Measurements from ENCODE around the gene PNPLA7. TPM values are rescaled to one million over a fixed set of nuclear protein-coding genes. Genes with fewer than 3 reads are reported as not detected.
A peak's percentile ranks its signal among the peaks of the same experiment; 100 is the strongest.
"Not testable (repeated sequence)": the region's sequence is repeated elsewhere in the genome, so short reads cannot be mapped to it uniquely, and the experiment has no call there.

PNPLA7 gene
- total RNA-seq, 4 donors from 2014 or later, result 16.0 to 95.4 (median 24.9) TPM

GRCh38 chr9:137411260-137411644 lies 138.9 kb downstream of the PNPLA7 start:
- H3K4me3 ChIP-seq, result no peak overlapping the region
- no peaks in the 10 kb centered on the region for H3K9me3 ChIP-seq
- H3K27ac ChIP-seq, result peak overlapping the region; percentile 1 to 30 (median 16)
- no peaks in the 10 kb centered on the region for H3K36me3 ChIP-seq
- peaks cover 26 to 59% (median 43%) of the 10 kb centered on the region in 4 donors for H3K4me1 ChIP-seq
- no peaks in the 10 kb centered on the region for H3K27me3 ChIP-seq
- no peak for DNase-seq
- intact Hi-C loops (cut with DNase I; ENCODE audit: low total_unique reads) (no loop called here), in situ Hi-C loops (cut with MboI; ENCODE audit: low pct_ligation_motif_present in 1 of 4, low pct_unique_long_range_greater_than_20kb in 1 of 4, low sequenced_read_pairs in 3 of 4) (loop anchor here in 2 of 4 donors (25.0 kb wide), 1 partner anchor 124 kb away; the partner anchor contains the start of gene TOR4A (in 2 of the 2))
- WGBS, 2 donors (ENCODE audit: low coverage in 1 of 2), result 67% methylated on average over 17 of the region's 17 CpGs; no CpG with 5 or more reads in 1 of the 2 donors
- TF ChIP-seq CTCF (IDR thresholded peaks at IDR 0.05) (no peak), EP300 (IDR thresholded peaks at IDR 0.05; ENCODE audit: low read depth) (no peak), POLR2A (IDR thresholded peaks at IDR 0.05) (no peak), POLR2AphosphoS5 (IDR thresholded peaks at IDR 0.05) (no peak)

- Histone ChIP-seq H3K4me1 (peaks cover 27 to 62% (median 45%) of the 10 kb centered on the region in 4 donors), H3K4me3 (no peak overlapping the region), H3K27ac (peak overlapping the region in 3 of 4 donors; percentile 1 to 30 (median 29)), H3K27me3 (no peaks in the 10 kb centered on the region), H3K9me3 (no peaks in the 10 kb centered on the region), H3K36me3 (no peaks in the 10 kb centered on the region)
- intact Hi-C loops (cut with DNase I; ENCODE audit: low total_unique reads) (no loop called here), in situ Hi-C loops (cut with MboI; ENCODE audit: low pct_ligation_motif_present in 1 of 4, low pct_unique_long_range_greater_than_20kb in 1 of 4, low sequenced_read_pairs in 3 of 4) (loop anchor here in 2 of 4 donors (25.0 kb wide), 1 partner anchor 124 kb away; the partner anchor contains the start of gene TOR4A (in 2 of the 2))
- WGBS, 2 donors (ENCODE audit: low coverage in 1 of 2), result 78% methylated on average over 10 of the region's 15 CpGs; no CpG with 5 or more reads in 1 of the 2 donors
- DNase-seq, result no peak
- TF ChIP-seq EP300 (IDR thresholded peaks at IDR 0.05; ENCODE audit: low read depth) (no peak), POLR2A (IDR thresholded peaks at IDR 0.05) (no peak), CTCF (IDR thresholded peaks at IDR 0.05) (no peak), POLR2AphosphoS5 (IDR thresholded peaks at IDR 0.05) (no peak)
These were observed 139.3 kb downstream of the PNPLA7 start for GRCh38 chr9:137410891-137411249.

GRCh38 chr9:137410236-137410890 lies 139.8 kb downstream of the PNPLA7 start:
- in situ Hi-C loops (cut with MboI; ENCODE audit: low pct_ligation_motif_present in 1 of 4, low pct_unique_long_range_greater_than_20kb in 1 of 4, low sequenced_read_pairs in 3 of 4), result loop anchor here in 2 of 4 donors (25.0 kb wide), 1 partner anchor 123 kb away; the partner anchor contains the start of gene TOR4A (in 2 of the 2)
- peak overlapping the region in 1 of 4 donors; percentile 1 for H3K27ac ChIP-seq
- H3K9me3 ChIP-seq; H3K27me3 ChIP-seq; H3K4me3 ChIP-seq; H3K36me3 ChIP-seq; DNase-seq; intact Hi-C loops (cut with DNase I; ENCODE audit: low total_unique reads): not testable (repeated sequence)
- WGBS, 2 donors (ENCODE audit: low coverage in 1 of 2), result 83 to 94% methylated on average over 3 to 18 of the region's 18 CpGs
- peaks cover 27 to 67% (median 47%) of the 10 kb centered on the region in 4 donors for H3K4me1 ChIP-seq

Other genes with a start within 250 kb of the PNPLA7 start
- gene NRARP, start 248.1 kb downstream of the PNPLA7 start, total RNA-seq, result 100 to 1,000 TPM in 3 of 4 donors, 10 to 100 TPM in 1; 92.0 to 343 (median 134) TPM
- gene EXD3, start 127.2 kb downstream of the PNPLA7 start, total RNA-seq, result 100 to 1,000 TPM in 1 of 4 donors, 10 to 100 TPM in 3; 47.6 to 228 (median 74.2) TPM
- 10 to 100 TPM; 19.7 to 53.9 (median 40.8) TPM for gene NOXA1, start 127.0 kb downstream of the PNPLA7 start, total RNA-seq
- gene ENTPD8, start 109.0 kb downstream of the PNPLA7 start, total RNA-seq, result 100 to 1,000 TPM in 1 of 4 donors, 10 to 100 TPM in 3; 20.7 to 109 (median 63.8) TPM
- 100 to 1,000 TPM in 1 of 4 donors, 10 to 100 TPM in 3; 44.6 to 130 (median 55.2) TPM for gene NSMF, start 91.1 kb downstream of the PNPLA7 start, total RNA-seq
- 100 to 1,000 TPM; 109 to 144 (median 119) TPM for gene MRPL41, start 1.5 kb upstream of the PNPLA7 start, total RNA-seq
- gene DPH7, start 28.5 kb upstream of the PNPLA7 start, total RNA-seq, result 10 to 100 TPM; 28.8 to 53.5 (median 36.6) TPM
- 10 to 100 TPM in 2 of 4 donors, 1 to 10 TPM in 2; 6.7 to 11.5 (median 9.8) TPM for gene ZMYND19, start 40.1 kb upstream of the PNPLA7 start, total RNA-seq
- gene ARRDC1, start 55.3 kb upstream of the PNPLA7 start, total RNA-seq, result 100 to 1,000 TPM; 132 to 560 (median 370) TPM
- gene EHMT1, start 68.6 kb upstream of the PNPLA7 start, total RNA-seq, result 100 to 1,000 TPM in 2 of 4 donors, 10 to 100 TPM in 2; 93.8 to 184 (median 139) TPM

All from transverse colon (tissue), 4 donors.